WTC11 (cell line): ENCODE measurements around the gene ATXN7L3.
"Not testable (repeated sequence)": the region's sequence is repeated elsewhere in the genome, so short reads cannot be mapped to it uniquely, and the experiment has no call there.

ENCODE experiments used
- CTCF ChIP-seq: fragments of 200-600 bp; IDR thresholded peaks from 2 replicates; pipeline ENCODE4 v1.8.0; 2022; ENCODE audit warnings: antibody characterized with exemption
- TP53 ChIP-seq: sonication (generic); formaldehyde crosslinking; IDR thresholded peaks from 2 replicates; pipeline ENCODE4 v1.8.1; 2023; ENCODE audit warnings: mild to moderate bottlenecking, missing genetic modification reagents
- ZBTB21 ChIP-seq: sonication (generic); formaldehyde crosslinking; IDR thresholded peaks from 2 replicates; pipeline ENCODE4 v1.8.1; 2023; ENCODE audit warnings: mild to moderate bottlenecking, missing genetic modification reagents, borderline replicate concordance
- ZNF121 ChIP-seq: sonication (generic); formaldehyde crosslinking; IDR thresholded peaks from 2 replicates; pipeline ENCODE4 v1.8.0; 2023; ENCODE audit warnings: missing genetic modification reagents
- ZNF219 ChIP-seq: sonication (generic); formaldehyde crosslinking; IDR thresholded peaks from 2 replicates; pipeline ENCODE4 v1.8.0; 2023; ENCODE audit warnings: missing genetic modification reagents, mild to moderate bottlenecking, borderline replicate concordance

- not testable (repeated sequence) for TF ChIP-seq ZNF121 (CRISPR knock-in tag); CTCF; TP53 (CRISPR knock-in tag); ZBTB21 (CRISPR knock-in tag); ZNF219 (CRISPR knock-in tag)
Observed at GRCh38 chr17:44143921-44144320, 55.8 kb downstream of the ATXN7L3 start.
